ENCODE results near the gene SECTM1.
A peak's percentile ranks its signal among the peaks of the same experiment; 100 is the strongest.

SECTM1 gene

DNA sequence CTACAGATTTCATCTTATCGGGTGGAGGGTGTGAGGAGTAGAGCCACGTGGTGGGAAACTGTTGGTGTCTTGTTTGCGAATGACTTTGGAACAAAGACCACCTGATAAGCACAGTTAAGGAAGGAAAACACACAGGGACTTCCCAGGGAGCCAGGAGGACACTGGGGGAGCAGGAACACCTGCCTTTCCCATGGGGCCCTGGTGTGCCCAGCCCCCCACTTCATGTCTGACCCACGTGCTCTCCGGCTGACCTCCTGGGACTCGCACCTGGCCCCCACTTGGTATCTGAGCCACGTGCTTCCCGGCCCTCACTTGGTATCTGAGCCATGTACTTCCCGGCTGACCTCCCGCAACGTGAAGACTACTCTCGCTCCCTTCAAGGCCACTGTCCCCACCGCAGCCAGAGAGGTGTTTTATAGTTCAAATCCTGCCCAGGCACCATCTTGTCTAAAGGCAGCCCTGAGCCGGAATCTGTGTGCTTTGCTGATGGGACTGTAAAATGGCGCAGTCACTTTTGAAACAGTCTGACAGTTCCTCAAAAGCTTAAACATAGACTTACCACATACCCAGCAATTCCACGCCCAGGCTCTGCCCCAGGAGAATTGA, 54.7 kb downstream of the SECTM1 start:
- Histone ChIP-seq H3K27me3 (ENCODE audit: insufficient read depth, low read depth) (no peaks in the 10 kb centered on the region), H3K27ac (no peak overlapping the region), H3K4me2 (peak overlapping the region; percentile 82; the same call in 1 of the 2 replicates), H3K4me3 (IDR thresholded peaks at IDR 0.05; ENCODE audit: insufficient read depth, low read depth, low read length) (no peak overlapping the region), H2AFZ (ENCODE audit: low read depth) (no peak overlapping the region), H3K36me3 (ENCODE audit: insufficient read depth) (no peaks in the 10 kb centered on the region), H3K9ac (no peak overlapping the region), H3K4me1 (ENCODE audit: low read depth, poor library complexity, severe bottlenecking) (peaks cover 49% of the 10 kb centered on the region), H4K20me1 (ENCODE audit: insufficient read depth) (no peaks in the 10 kb centered on the region), H3K79me2 (ENCODE audit: insufficient read depth, low read depth) (no peaks in the 10 kb centered on the region)
- no peak for TF ChIP-seq CTCF (conservative IDR thresholded peaks at IDR 0.05; ENCODE audit: low read depth, low read length)

DNA sequence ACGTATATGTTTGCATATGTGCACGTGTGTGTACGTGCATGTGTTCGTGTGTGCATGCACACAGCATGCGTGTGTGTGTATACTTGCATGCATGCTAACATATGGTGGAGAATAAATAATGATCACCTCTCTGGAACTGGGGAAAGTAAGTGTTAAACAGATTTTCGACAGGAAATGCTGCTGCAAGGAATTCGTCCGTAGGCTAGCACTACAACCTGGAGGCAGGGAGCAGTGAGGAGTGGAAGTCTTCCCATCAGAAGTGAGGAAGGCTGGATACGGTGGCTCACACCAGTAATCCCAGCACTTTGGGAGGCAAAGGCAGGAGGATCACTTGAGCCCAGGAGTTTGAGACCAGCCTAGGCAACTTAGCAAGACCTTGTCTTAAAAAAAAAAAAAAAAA, 55.3 kb downstream of the SECTM1 start:
- no peak overlapping the region for H2AFZ ChIP-seq (ENCODE audit: low read depth)
- H3K27ac ChIP-seq = no peak overlapping the region
- no peak overlapping the region for H3K4me3 ChIP-seq (IDR thresholded peaks at IDR 0.05; ENCODE audit: insufficient read depth, low read depth, low read length)
- H3K9ac ChIP-seq = no peak overlapping the region; the same call in 1 of the 2 replicates
- H3K27me3 ChIP-seq (ENCODE audit: insufficient read depth, low read depth) = no peaks in the 10 kb centered on the region
- H3K79me2 ChIP-seq (ENCODE audit: insufficient read depth, low read depth) = no peaks in the 10 kb centered on the region
- H4K20me1 ChIP-seq (ENCODE audit: insufficient read depth) = no peaks in the 10 kb centered on the region
- no peak for TF ChIP-seq CTCF (conservative IDR thresholded peaks at IDR 0.05; ENCODE audit: low read depth, low read length)
- H3K4me2 ChIP-seq = peak overlapping the region; percentile 82; the same call in 1 of the 2 replicates
- H3K4me1 ChIP-seq (ENCODE audit: low read depth, poor library complexity, severe bottlenecking) = peaks cover 52% of the 10 kb centered on the region
- H3K36me3 ChIP-seq (ENCODE audit: insufficient read depth) = no peaks in the 10 kb centered on the region

DNA sequence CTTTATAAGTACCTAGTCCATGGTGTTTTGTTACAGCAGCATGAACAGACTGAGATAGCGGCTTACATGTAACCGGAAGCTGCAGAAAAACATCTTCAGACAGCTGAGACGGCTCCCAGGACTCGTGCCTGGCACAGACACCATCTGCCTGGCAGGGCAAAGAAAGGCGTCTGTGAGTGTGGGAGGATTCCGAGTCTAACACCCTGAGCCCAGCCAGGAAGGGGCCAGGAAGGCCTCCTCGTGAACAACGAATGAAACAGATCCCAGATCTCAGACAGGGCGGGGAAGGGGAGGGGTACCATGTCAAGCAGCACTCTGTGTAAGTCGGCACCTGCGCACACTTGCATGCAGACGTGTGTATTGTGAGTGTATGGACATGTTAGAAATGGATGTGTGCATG, 55.7 kb downstream of the SECTM1 start:
- Histone ChIP-seq H3K27ac (peak overlapping the region; percentile 63), H3K4me2 (peak overlapping the region; percentile 82), H3K27me3 (ENCODE audit: insufficient read depth, low read depth) (no peaks in the 10 kb centered on the region), H3K9ac (no peak overlapping the region; the same call in 1 of the 2 replicates), H4K20me1 (ENCODE audit: insufficient read depth) (no peaks in the 10 kb centered on the region), H3K36me3 (ENCODE audit: insufficient read depth) (no peaks in the 10 kb centered on the region), H3K4me3 (IDR thresholded peaks at IDR 0.05; ENCODE audit: insufficient read depth, low read depth, low read length) (no peak overlapping the region), H2AFZ (ENCODE audit: low read depth) (no peak overlapping the region), H3K4me1 (ENCODE audit: low read depth, poor library complexity, severe bottlenecking) (peaks cover 52% of the 10 kb centered on the region), H3K79me2 (ENCODE audit: insufficient read depth, low read depth) (no peaks in the 10 kb centered on the region)
- no peak for TF ChIP-seq CTCF (conservative IDR thresholded peaks at IDR 0.05; ENCODE audit: low read depth, low read length)

DNA sequence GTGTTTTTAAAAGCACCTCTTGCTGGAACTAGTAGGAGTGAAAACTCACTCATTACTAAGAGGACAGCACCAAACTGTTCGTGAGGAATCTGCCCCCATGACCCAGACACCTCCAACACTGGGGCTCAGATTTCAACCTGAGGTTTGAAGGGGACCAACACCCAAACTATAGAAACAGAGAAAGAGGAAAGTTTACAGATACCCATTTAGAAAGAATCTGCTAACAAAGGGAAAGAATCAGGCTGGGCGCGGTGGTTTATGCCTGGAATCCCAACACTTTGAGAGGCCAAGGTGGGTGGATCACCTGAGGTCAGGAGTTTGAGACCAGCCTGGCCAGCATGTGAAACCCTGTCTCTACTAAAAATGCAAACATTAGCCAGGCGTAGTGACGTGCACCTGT, 56.6 kb downstream of the SECTM1 start:
- H3K27me3 ChIP-seq (ENCODE audit: insufficient read depth, low read depth) = no peaks in the 10 kb centered on the region
- peak overlapping the region; percentile 25; the same call in 1 of the 2 replicates for H3K9ac ChIP-seq
- H2AFZ ChIP-seq (ENCODE audit: low read depth) = 0 out of 2 replicates have a peak overlapping the region, but pooled peaks have one; percentile 0
- H3K4me3 ChIP-seq (IDR thresholded peaks at IDR 0.05; ENCODE audit: insufficient read depth, low read depth, low read length) = no peak overlapping the region
- peak overlapping the region; percentile 63 for H3K27ac ChIP-seq
- H4K20me1 ChIP-seq (ENCODE audit: insufficient read depth) = peaks cover 6% of the 10 kb centered on the region; the same call in 1 of the 2 replicates
- peaks cover 7% of the 10 kb centered on the region for H3K79me2 ChIP-seq (ENCODE audit: insufficient read depth, low read depth)
- no peaks in the 10 kb centered on the region; the same call in 1 of the 2 replicates for H3K36me3 ChIP-seq (ENCODE audit: insufficient read depth)
- no peak for TF ChIP-seq CTCF (conservative IDR thresholded peaks at IDR 0.05; ENCODE audit: low read depth, low read length)
- peaks cover 59% of the 10 kb centered on the region for H3K4me1 ChIP-seq (ENCODE audit: low read depth, poor library complexity, severe bottlenecking)
- peak overlapping the region; percentile 82 for H3K4me2 ChIP-seq

Measured in KMS-11 (cell line).